Left hindlimb (tissue), 1 donor: ENCODE data around the gene RBM23.
A peak's percentile ranks its signal among the peaks of the same experiment; 100 is the strongest.
"Not testable (repeated sequence)": the region's sequence is repeated elsewhere in the genome, so short reads cannot be mapped to it uniquely, and the experiment has no call there.

ENCODE experiments used
- DNase-seq: peaks from one replicate; pipeline ENCODE4 v3.0.0-alpha.2; 2018

The RBM23 gene

DNA sequence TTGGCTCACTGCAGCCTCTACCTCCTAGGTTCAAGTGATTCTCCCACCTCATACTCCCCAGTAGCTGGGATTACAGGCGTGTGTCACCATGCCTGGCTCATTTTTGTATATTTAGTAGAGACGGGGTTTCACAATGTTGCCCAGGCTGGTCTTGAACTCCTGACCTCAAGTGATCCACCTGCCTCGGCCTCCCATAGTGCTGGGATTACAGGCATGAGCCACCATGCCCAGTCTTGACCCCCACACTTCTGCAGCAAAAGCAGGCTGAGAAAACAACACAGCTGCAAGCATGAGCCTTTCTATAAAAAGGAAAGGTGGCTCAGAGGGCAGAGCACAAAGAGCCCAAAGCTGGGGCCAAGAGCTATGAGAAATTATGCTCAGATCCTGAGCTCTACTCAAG lies 58.6 kb downstream of the RBM23 start:
- DNase-seq = peak; percentile 4

DNA sequence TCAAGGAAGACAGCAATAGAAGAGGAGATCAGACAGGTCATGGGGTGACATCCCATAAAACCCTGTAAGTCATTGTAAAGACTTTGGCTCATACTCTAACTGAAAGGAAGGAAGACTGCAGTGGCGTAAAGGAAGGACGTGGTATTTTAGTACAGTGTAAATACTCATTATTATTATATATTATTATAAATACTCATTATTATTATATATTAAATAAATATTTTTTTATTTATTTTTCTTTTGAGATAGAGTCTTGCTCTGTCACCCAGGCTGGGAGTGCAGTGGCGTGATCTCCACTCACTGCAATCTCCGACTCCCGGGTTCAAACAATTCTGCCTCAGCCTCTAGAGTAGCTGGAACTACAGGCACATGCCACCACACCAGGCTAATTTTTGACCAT lies 62.5 kb downstream of the RBM23 start:
- no peak for DNase-seq

DNA sequence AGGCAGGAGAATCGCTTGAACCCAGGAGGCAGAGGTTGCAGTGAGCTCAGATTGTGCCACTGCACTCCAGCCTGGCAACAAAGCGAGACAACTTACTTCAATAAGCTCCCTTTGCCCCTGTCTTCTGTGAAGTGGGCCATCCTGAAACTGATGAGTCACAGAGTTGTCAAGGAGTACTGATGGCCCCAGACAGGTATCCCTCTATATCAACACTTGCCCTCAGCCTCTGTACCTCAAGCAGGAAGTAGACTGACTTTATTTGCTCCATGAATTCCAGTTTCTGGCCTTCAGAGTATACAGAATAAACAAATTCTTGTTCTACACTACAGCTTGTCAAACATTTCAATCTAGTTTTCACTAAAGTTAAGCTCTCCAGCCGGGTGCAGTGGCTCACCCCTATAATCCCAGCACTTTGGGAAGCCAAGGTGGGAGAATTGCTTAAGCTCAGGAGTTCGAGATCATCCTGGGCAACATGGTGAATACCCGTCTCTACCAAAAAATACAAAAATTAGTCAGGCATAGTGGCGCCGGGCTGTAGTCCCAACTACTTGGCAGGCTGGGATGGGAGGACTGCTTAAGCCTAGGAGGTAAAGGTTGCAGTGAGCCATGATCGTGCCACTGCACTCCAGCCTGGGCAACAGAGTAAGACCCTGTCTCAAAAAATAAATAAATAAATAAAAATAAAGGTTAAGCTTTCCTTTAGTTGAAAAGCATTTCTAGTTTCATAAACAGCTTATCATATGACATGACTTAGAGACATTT lies 63.8 kb downstream of the RBM23 start:
- DNase-seq = no peak

DNA sequence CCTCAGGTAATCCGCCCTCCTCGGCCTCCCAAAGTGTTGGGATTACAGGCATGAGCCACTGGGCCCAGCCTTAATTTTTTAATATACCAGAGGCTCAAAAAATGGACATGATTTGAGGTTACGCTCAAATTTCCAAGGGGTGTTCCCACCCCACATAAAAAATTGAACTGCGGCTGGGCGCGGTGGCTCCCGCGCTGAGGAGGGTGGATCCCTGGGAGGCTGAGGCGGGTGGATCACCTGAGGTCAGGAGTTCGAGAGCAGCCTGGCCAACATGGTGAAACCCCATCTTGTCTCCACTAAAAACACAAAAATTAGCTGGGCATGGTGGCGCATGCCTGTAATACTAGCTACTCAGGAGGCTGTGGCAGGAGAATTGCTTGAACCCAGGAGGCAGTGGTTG lies 64.7 kb downstream of the RBM23 start:
- not testable (repeated sequence) for DNase-seq

DNA sequence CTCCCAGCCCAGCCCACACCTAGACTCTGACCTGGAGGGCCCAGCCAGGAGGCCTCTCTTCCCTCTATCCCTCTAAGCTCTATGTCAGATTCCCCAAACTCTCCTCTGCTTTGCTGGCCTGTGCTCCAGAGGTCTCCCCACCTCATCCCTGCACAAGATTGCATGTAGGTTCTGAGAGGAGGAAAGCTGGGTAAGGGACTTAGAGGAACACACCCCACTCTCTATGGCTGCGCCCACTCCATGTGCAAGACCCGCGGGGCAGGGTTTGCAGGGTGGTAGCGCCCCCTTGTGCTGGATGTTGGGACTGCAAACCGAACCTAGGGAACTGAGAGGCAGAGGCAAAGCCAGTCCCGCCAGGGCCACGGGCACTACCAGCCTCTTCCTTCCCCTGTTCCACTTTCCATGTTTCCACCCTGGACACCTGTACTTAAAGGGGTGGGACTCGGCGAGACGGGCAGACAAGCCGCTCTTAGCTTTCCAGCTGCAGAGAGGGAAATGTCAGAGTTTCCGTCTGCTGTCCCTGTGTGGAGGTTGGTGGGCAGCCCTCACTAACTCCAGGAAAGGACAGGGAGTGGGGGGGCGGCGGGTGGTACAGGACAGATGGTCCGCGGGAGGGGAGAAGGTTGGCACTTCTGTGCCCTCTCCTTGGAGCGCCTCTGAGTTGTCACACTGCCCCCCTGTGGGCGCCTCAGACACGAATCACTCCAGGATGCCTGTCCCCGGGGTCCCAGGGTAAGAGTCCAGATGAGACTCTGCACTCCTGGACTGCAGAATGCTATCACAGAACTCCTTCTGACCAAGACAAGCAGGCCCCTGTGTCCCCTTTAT lies 65.8 kb downstream of the RBM23 start:
- DNase-seq = peak; percentile 94

DNA sequence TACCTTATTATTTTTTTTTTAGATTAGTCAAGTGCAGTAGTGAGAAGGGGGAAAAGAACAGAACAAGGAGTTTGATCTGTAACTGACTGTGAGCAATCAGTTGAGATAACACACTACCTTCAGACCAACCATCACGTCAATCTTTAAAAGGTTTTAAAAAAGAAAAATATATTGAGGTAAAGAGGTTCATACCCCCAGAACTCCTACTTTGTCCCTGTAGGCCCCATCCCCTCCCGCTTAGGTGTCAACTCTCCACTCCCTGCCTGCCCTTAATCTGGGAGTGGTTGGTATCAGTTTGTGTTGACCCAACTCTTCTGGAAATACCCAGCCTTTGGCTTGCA lies 66.4 kb downstream of the RBM23 start:
- no peak for DNase-seq

DNA sequence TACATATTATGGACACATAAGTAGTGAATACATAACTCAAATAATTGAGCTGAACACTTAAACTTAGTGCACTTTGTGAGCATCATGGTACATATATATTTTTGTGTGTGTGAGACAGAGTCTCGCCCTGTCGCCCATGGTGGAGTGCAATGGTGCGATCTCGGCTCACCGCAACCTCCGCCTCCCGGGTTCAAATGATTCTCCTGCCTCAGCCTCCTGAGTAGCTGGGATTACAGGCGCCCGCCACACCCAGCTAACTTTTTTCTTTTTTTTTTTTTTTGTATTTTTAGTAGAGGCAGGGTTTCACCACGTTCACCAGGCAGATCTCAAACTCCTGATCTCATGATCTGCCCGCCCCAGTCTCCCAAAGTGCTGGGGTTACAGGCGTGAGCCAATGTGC lies 66.8 kb downstream of the RBM23 start:
- DNase-seq = not testable (repeated sequence)

DNA sequence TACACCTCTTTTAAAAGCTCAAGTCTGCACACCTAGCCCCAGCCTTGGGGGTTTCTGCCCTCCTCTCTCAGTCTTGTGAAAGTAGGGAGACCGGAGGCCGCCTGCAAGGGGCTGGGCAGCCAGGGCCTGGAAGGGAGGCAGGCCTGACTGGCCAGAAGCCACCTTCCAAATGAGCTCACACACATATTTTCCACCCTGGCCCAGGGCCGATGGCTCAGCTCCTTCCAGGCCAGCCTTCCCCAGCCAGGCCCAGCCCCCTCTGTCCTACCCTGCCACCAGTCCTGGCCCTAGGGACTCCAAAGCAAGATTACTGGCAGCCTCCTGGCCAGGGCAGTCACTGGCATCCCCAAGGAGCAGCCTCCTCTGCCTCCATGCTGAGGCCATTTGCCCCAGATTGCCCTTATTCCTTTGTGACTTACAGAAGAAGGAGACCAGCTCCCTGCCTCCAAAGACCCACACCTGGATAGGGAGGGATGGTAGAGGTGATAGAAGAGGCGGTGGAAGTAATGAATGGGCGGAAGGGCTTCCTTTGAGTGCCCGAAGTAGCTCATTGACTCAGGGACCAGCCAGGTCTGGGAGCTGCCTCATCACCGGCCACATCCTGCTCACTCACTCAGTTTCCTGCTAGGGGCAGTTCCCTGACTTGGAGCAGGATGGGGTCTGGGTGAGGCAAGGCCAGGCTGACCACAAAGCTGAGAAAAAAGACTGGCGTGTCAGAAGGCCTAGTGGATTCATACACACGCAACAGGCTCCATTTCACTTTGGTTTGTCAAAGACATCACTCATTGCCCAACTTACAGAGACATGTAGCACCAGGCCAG lies 67.8 kb downstream of the RBM23 start:
- peak; percentile 91 for DNase-seq

DNA sequence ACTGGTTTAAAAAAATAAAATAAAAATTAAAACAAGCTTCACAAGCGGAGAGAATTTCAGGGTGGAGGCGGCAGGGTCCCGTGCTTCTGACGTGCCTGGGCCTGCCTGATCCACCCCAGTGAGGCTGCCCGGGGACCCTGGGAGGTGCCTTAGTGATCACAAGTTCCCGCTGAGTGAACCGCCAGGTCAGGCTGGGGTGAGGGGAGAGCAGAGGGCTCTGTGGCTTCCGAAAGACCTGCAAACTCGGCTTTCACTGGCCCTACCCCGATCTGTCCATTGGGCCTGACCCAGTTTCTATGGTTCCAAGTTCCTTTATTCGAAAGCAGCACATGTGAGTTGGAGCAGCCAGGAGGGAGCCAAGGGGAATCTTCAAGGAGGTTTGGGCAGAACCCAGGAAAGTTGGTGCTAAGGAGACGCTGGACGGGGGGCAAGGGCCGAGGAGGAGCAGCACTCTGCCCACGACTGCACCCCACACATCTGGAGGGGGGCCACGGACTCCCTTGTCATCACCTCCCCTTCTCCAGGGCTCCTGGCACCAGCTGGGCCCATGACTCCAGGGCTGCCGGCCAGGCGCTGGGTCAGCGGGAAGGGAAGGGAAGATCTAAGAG lies 69.6 kb downstream of the RBM23 start:
- DNase-seq = peak; percentile 87

DNA sequence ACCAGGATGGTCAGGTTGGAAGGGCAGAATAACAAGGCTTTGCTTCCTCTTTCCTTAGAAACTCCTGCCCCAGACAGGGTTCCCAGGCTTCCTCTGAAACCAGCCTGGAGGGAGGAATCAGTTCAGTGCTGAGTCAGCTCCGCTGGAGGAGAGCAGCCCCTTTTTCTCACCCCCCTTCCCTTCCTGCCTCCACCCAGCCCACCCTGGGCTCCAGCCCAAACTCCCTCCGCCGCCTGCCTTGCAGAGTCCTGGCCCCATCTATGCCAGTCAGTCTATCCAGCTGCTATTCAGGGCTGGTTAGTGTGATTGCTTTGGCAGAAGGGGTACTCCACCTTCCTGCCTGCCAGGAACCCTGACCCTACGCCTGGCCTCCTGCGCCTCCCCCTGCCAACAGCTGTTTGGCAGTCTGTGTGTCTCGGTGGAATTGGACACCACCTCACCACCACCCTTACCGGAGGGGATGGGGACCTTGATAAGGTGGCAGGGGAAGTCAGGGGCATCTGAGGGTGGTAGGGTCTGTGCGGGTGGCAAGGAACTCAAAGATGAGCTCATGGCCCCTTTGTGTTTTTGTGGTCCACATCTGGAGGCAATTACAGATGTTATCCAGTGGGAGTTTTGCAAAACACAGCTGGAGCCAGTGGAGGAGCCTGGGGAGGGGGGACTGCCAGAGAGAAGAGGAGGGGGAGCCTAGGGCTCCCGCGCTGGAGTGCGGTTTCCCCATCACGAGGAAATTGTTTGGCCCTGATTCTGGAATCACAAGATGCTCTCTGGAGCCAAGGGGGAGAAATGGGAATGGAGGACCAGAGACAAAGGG lies 70.4 kb downstream of the RBM23 start:
- peak; percentile 97 for DNase-seq

DNA sequence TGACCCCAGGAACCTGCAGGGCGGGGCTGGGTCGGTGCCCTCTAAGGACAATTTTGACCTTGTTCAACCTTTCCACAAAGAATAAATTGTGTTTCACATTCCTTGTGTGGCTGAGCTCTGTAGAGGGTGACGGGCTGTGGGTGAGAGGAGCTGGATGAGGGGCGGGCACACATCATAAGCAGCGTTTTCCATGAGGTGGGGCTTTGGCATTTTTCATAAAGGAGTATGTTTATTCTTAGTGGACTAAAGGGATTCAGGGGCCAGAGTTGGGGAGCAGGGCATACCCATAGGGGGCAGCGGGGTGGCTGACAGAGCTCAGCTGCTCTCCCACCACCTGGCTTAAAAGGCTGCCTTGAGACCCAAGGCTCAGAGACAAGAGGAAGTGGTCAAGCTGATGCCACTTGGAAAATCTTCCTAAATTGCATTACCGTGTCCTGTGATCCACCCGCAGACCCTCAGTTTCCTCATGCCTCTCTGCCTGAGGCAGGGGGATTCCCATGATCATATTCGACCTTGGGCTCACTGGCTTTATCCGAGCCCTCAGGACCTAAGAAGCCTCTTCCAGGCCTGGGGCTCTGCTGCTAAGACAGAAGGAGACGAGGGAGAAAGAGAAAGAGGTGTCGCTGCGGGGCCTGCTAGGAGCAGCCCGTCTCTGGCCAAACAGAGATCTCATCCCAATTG lies 71.1 kb downstream of the RBM23 start:
- peak; percentile 68 for DNase-seq

DNA sequence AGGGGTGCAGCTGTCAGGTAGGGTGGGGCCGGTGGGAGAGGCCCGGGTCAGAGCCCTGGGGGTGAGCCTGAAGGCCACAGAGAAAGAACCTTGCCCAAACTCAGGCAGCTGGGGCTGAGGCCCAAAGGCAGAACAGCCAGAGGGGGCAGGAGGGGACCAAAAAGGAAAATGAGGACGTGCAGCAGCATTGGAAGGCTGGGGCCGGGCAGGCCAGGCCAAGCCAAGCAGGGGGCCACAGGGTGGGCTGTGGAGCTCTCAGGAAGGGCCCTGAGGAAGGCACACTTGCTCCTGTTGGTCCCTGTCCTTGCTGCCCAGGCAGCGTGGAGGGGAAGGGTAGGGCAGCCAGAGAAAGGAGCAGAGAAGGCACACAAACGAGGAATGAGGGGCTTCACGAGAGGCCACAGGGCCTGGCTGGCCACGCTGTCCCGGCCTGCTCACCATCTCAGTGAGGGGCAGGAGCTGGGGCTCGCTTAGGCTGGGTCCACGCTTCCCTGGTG lies 72.1 kb downstream of the RBM23 start:
- DNase-seq = no peak

DNA sequence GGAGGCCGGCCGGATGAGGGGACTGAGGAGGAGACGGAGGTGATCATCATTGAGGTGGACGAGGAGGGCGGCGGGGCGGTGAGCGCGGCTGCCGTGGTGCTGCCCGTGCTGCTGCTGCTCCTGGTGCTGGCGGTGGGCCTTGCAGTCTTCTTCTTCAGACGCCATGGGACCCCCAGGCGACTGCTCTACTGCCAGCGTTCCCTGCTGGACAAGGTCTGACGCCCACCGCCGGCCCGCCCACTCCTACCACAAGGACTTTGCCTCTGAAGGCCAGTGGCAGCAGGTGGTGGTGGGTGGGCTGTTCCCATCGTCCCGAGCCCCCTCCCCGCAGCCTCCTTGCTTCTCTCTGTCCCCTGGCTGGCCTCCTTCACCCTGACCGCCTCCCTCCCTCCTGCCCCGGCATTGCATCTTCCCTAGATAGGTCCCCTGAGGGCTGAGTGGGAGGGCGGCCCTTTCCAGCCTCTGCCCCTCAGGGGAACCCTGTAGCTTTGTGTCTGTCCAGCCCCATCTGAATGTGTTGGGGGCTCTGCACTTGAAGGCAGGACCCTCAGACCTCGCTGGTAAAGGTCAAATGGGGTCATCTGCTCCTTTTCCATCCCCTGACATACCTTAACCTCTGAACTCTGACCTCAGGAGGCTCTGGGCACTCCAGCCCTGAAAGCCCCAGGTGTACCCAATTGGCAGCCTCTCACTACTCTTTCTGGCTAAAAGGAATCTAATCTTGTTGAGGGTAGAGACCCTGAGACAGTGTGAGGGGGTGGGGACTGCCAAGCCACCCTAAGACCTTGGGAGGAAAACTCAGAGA lies 72.9 kb downstream of the RBM23 start:
- no peak for DNase-seq

DNA sequence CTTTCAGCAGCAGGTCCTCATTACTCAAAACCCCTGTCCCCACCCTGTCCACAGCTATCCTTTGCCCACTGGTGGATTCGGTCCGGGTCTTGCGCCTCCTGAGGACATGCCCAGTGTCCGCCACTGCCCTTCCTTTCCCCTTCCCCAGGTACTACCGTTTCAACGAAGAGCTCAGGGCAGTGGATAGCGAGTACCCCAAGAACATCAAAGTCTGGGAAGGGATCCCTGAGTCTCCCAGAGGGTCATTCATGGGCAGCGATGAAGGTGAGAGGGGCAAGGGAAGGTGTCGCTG lies 73.9 kb downstream of the RBM23 start:
- DNase-seq = no peak

DNA sequence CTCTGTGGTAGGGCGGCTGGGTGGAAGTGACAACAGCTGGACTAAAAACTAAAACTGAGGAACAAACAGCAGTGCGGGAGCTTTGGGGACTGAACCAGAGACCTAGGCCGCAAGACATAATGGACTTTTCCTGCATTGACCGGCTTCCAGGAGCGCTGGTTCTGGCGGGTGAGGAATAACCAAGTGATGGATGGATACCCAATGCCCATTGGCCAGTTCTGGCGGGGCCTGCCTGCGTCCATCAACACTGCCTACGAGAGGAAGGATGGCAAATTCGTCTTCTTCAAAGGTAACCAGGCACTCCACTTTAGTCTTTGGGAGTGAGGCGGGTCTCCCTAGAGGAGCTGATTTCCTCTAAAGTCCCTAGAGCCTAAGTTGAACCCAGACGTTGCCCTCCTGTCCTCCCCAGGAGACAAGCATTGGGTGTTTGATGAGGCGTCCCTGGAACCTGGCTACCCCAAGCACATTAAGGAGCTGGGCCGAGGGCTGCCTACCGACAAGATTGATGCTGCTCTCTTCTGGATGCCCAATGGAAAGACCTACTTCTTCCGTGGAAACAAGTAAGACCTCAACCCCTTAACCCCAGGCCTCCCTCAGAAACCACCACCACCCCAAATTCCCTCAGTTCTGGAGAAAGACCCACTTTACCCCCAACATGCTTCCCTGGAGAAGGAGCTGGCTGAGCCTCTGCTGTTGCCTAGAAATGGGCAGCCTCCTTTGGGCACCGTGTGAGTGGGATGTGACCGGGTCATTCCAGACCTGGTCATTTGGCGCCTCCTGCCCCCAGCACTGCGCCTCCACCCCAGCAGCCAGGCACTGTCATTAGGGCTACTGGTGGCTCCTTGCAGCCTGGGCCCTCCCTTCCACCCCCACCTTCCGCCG lies 74.5 kb downstream of the RBM23 start:
- DNase-seq = no peak
